Retinal pigment epithelial cell (primary cell): ENCODE data around the gene MRPL24.
A peak's percentile ranks its signal among the peaks of the same experiment; 100 is the strongest.

ENCODE experiments used
- DNase-seq: peaks from one replicate; pipeline ENCODE4 v3.0.0-alpha.2; 2010; ENCODE audit warnings: low read depth
- H3K4me3 ChIP-seq: 2 replicates; pipeline ENCODE4 v1.5.1; 2011; ENCODE audit warnings: mild to moderate bottlenecking, low read length, control low read depth, moderate library complexity
- TF ChIP-seq, protein P1 (sequence below): conservative IDR thresholded peaks from 2 replicates; pipeline ENCODE4 v1.5.1; 2011; ENCODE audit warnings: low read depth, low read length, control low read depth, inconsistent platforms

Gene MRPL24

DNA sequence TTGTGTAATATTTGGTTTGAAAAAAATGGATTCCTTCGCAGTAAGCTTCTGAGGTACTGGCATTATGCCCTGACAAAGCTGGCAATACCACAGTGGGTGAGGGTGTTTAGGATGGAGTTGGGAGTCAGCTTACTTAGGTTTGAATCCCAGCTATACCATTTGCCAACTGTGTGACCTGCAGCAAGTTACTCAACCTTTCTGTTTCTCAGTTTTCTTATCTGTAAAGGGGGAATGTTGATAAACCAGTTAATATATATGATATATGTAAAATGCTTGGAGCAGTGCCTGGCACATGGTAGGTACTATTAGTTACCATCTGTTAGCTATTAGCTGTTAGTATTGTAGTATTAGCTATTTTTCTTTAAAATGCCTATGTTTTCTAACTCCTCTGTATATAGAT, 15.5 kb upstream of the MRPL24 start:
- no peak overlapping the region for H3K4me3 ChIP-seq
- DNase-seq, result no peak
- TF ChIP-seq, protein P1, sequence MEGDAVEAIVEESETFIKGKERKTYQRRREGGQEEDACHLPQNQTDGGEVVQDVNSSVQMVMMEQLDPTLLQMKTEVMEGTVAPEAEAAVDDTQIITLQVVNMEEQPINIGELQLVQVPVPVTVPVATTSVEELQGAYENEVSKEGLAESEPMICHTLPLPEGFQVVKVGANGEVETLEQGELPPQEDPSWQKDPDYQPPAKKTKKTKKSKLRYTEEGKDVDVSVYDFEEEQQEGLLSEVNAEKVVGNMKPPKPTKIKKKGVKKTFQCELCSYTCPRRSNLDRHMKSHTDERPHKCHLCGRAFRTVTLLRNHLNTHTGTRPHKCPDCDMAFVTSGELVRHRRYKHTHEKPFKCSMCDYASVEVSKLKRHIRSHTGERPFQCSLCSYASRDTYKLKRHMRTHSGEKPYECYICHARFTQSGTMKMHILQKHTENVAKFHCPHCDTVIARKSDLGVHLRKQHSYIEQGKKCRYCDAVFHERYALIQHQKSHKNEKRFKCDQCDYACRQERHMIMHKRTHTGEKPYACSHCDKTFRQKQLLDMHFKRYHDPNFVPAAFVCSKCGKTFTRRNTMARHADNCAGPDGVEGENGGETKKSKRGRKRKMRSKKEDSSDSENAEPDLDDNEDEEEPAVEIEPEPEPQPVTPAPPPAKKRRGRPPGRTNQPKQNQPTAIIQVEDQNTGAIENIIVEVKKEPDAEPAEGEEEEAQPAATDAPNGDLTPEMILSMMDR, result no peak

DNA sequence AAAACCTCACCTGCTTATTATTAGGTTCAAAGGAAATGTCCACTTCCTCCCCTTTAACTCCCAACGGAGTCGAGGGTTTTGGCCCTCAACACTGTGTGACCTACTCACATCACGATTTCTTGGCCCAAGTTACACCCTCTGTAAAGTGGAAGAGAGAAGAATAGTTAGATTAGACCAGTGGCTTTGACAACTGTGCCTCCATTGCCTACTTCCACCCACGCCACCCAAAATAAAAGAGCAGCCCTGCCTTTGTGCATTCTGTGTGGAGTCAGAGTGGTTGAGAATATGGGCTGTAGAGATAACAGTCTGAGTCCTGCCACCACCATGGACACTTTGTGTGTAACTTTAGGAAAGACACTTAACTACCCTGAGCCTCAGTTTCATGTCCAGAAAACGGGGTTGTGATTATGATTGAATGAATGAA, 14.7 kb upstream of the MRPL24 start:
- TF ChIP-seq, protein P1, result no peak
- no peak overlapping the region for H3K4me3 ChIP-seq
- DNase-seq, result no peak

DNA sequence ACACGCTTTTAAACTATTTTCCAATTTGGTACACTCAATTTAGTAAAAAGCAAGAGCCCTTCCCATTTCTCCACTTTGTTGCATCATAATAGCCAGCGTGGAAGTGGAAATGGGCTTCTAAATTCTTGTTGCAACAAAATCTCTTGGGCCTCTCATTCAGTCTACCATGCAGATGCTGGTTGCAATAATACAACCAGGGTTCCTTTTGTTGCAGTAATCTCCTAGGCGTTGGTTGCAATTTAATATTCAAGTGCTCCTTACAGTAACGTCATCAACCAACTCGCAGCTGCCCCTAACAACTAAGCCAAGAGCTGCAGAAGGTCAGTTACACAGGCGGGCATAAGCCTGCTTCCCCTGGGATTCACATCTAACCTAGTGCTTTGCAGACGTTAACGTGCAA, 13.3 kb upstream of the MRPL24 start:
- TF ChIP-seq, protein P1, result no peak
- no peak for DNase-seq
- no peak overlapping the region for H3K4me3 ChIP-seq

DNA sequence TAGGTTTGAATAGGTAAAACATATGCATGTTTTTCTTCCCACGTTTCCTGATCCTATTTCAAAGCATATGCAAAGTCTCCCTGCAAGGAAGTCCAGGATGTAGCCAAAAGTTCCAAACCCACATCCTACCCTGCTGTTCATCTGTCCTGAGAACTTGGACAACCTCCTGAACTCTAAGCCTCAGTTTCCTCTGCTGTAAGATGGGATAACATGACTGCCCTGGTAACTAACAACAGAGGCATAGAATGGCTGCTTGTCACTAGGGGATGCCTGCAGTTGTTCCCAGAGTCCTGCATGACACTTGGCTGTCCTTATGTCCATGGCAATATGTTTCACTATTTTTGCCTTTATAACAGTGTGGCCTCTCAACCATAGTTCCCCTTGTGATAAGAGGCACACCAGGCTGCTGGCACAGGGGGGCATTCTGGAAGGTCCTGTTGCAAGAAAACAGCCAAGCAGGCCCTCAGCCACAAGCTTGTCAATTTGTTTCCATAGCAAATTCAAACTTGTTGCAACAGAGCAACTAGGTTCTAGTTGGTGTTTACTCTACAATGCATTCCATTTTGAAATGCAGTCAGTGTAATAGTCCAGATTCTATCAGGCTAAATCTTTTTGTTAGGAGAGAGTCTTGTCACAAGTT, 12.1 kb upstream of the MRPL24 start:
- DNase-seq, result no peak
- H3K4me3 ChIP-seq, result peak overlapping the region; percentile 93
- TF ChIP-seq, protein P1, result no peak

DNA sequence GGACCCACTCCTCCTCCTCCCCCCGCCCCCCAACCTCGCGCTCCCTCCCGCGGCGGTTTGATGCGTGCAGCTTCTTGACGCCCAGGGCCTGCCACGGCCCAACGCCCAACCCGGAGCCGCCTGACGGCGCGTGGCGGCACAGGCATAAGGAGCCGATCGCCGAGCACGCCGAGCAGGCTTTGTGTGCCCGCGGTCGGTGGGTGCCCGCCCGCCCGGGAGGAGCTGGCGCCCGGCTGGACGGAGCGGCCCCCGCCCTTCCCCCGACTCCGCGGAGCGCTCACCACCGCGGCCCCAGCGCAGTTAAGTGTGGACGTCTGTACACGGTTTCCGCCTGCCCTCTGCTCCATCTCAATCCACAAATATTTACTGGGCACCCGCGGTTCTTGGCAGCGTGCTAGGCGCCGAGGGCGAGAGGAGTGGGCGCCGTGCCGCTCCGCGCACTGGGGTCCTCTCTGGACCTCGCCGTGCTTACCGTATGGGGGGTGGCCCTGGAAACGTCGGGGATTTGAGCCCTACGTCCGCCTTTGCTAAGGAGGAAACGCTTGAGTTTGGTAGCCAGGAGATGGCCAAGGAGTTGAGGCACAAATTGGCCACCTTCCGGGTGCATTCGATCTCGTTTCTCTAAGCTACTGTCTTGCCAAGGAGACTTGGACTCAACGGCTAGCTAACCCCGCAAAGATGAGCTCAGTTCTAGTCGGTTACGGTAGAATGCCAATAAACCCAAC, 11.0 kb upstream of the MRPL24 start:
- peak; percentile 88 for DNase-seq
- TF ChIP-seq, protein P1, result no peak
- peak overlapping the region; percentile 93 for H3K4me3 ChIP-seq

DNA sequence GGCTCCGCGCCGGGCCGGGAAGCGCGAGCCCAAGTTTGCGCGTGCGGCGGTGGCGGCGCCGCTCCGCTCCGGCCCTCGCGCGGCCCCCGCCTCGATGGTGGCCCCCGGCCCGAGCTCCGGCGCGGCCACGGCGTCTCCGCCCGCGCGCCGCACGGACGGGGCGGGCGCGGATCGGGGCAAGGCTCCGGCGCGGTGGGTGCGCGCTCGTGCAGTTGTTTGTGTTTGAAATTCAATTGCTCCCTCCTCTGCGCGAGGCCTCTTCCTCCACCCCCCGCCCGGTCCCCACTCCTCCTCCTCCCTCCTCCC, 10.5 kb upstream of the MRPL24 start, which contains the start of gene HDGF:
TSS of gene HDGF (minus strand) at position 225 of the 306 bp plus-strand sequence. CDS start 246 bp downstream, outside the sequence.
- TF ChIP-seq, protein P1, result no peak
- DNase-seq, result no peak
- peak within 1 kb of the TSS; percentile 93 for H3K4me3 ChIP-seq
